ENCODE measurements around the gene SLX9. TPM values are rescaled to one million over a fixed set of nuclear protein-coding genes. Genes with fewer than 3 reads are reported as not detected.

Gene SLX9
- total RNA-seq, 1 experiment from 2014 or later, result 35.0 TPM

DNA sequence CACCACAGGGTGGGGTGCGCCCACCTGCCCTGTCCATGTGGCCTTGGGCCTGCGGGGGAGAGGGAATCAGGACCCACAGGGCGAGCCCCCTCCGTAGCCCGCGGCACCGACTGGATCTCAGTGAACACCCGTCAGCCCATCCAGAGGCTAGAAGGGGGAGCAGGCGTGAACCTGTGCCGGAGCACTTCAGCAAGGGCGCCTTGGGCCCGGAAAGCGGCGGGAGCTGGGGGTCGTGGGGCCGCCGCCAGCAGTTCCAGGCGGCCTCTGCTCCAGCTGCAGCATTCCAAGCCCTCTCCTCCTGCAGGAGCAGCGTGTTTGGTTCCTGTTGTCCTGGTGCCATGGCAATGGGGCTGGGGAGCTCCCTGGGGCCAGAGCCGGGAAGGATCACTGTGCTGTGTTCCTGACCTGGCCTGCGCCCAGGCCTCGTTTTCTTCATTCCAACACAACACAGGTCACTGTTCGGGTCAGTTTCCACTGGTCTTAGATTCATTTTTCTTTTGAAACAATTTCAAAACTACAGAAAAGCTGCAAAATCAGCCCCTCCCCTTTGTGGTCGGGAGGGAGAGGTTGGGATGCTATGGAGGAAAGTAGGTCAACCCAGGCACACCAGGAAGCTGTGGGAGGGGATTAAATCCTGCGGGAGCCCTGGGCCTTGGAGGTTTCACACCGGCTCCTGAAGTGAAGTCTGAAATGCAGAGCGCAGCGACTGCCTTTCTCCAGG is 18.8 kb downstream of the SLX9 start:
- Histone ChIP-seq H3K27me3 (ENCODE audit: control insufficient read depth, insufficient read depth, low read length) (no peaks in the 10 kb centered on the region), H3K36me3 (replicated peaks; ENCODE audit: control insufficient read depth, insufficient read depth, low read length) (peaks cover 4% of the 10 kb centered on the region), H3K4me3 (ENCODE audit: insufficient read depth, low read depth, low read length) (no peak overlapping the region)
- peak; percentile 80 for DNase-seq

DNA sequence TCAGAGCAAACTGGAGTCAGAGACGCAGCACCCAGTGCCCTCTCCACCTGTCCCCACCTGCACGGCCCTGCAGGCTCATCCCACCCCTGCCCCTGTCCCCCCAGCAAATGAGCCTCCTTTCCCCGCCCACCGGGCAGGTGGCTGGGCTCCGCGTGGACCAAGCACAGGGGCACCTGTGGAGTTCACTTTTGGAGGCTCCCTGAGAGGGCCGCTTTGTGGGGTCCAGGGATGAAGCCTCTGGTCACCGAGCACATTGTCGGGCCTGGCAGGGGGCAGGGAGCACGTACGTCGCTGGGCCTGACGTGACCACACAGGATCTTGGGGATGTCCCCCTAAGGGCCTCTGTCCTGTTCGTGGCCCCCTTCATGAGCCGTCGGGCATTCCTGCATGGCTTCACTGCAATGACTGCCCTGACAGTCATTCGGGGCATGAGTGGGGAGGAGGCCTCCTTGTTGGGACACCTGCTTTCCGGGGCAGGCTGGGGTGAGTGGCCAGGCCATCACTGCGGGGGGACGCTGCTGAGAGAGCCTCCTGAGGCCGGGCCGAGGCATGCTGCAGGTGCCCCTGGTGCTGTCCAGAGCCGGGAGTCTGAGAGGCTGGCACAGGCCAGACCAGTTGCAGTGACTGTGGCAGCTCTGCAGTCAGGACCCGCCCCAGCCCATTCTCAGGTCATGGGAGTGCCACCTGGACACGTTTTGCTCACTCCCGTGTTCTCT is 19.7 kb downstream of the SLX9 start:
- Histone ChIP-seq H3K36me3 (replicated peaks; ENCODE audit: control insufficient read depth, insufficient read depth, low read length) (peaks cover 4% of the 10 kb centered on the region), H3K4me3 (ENCODE audit: insufficient read depth, low read depth, low read length) (no peak overlapping the region), H3K27me3 (ENCODE audit: control insufficient read depth, insufficient read depth, low read length) (no peaks in the 10 kb centered on the region)
- peak; percentile 56 for DNase-seq

DNA sequence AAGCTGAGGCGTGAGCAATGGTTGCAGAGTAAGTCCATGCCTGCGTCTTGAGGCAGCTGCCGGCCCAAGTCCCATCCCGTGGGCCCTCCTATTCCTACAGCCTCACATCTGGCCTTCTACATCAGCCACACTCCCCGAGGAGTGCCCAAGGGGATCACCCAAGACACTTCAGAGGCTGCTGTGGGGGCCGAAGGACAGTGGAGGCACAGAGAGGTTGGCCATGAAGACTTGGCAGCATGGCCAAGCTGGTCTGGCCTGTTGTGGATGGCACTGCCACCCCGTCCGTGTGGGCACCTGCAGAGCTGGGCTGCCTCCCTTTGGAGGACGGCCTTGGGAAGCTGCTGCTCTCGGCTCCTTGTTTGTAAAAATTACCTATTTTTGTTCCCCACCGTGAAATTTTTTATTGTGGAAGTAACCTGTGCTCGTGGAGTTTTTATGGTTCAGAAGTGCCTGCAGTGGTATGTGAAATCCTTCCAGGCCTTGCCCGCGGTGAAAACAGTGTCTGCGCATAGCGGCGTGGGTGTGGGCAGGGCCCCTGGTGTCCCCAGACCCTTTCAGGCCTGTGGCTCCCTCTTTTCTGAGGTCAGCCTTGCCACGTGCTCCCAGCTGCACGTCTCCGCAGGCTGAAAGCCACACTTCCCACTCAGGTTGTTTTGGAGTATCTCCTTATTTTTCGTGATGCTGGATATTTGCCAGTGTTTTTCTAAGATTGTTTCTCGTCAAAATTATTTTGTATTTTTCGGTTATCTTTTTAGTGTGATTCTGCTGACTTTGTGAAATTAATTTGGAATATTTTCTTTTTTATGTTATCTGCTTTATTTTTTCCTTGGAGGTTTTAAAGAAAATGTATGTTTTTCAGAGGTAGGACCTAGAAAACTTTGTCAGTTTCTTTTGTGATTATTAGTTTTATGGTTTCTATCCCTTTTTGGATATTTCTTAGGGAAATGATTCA is 20.6 kb downstream of the SLX9 start:
- Histone ChIP-seq H3K27me3 (ENCODE audit: control insufficient read depth, insufficient read depth, low read length) (no peaks in the 10 kb centered on the region), H3K4me3 (ENCODE audit: insufficient read depth, low read depth, low read length) (no peak overlapping the region), H3K36me3 (replicated peaks; ENCODE audit: control insufficient read depth, insufficient read depth, low read length) (peaks cover 4% of the 10 kb centered on the region)
- DNase-seq, result no peak

DNA sequence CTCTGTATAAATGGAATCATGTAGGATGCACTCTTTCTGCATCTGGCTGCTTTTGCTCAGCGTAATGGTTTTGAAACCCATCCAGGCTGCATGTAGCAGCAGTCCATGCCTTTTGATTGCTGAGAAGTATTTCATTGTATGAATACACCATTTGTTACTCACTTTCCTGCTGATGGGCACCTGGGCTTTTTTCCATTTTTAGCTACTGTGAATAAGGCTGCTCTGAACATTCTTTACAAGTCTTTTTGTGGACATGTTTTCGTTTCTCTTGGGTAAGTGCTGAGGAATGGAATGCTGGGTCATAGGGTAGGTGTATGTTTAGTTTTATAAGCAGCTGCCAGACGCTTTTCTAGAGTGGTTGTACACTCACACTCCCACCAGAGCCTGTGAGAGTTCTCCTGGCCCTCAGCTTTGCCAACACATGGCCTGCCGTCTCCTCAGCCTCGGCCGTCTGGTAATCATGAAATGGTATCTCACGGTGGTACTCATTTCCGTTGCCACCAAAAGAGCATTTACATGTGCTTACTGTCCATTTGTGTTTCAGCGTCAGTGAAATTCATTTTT is 22.7 kb downstream of the SLX9 start:
- no peak for DNase-seq
- Histone ChIP-seq H3K36me3 (replicated peaks; ENCODE audit: control insufficient read depth, insufficient read depth, low read length) (peaks cover 3% of the 10 kb centered on the region), H3K4me3 (ENCODE audit: insufficient read depth, low read depth, low read length) (no peak overlapping the region), H3K27me3 (ENCODE audit: control insufficient read depth, insufficient read depth, low read length) (no peaks in the 10 kb centered on the region)

DNA sequence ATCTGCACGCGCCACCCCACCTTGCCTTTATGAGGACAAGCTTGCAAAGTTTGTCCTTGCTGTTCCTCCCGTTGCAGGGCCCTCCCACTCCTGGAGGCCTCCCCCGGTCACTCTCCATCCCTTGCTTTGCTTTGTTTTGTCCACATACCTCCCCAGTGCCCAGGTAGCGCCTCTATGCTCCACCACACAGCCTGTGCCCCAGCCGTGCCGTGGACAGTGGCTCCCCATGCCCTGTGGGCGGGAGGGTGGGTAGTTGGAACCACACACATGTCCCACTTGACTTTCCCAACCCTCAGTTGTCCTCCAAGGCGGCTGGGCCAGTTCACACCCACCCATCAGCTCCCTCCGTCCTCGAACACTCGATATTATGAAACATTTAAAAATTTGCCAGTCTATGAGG is 24.6 kb downstream of the SLX9 start:
- H3K36me3 ChIP-seq (replicated peaks; ENCODE audit: control insufficient read depth, insufficient read depth, low read length), result peaks cover 3% of the 10 kb centered on the region
- DNase-seq, result no peak
- no peaks in the 10 kb centered on the region for H3K27me3 ChIP-seq (ENCODE audit: control insufficient read depth, insufficient read depth, low read length)
- no peak overlapping the region for H3K4me3 ChIP-seq (ENCODE audit: insufficient read depth, low read depth, low read length)

DNA sequence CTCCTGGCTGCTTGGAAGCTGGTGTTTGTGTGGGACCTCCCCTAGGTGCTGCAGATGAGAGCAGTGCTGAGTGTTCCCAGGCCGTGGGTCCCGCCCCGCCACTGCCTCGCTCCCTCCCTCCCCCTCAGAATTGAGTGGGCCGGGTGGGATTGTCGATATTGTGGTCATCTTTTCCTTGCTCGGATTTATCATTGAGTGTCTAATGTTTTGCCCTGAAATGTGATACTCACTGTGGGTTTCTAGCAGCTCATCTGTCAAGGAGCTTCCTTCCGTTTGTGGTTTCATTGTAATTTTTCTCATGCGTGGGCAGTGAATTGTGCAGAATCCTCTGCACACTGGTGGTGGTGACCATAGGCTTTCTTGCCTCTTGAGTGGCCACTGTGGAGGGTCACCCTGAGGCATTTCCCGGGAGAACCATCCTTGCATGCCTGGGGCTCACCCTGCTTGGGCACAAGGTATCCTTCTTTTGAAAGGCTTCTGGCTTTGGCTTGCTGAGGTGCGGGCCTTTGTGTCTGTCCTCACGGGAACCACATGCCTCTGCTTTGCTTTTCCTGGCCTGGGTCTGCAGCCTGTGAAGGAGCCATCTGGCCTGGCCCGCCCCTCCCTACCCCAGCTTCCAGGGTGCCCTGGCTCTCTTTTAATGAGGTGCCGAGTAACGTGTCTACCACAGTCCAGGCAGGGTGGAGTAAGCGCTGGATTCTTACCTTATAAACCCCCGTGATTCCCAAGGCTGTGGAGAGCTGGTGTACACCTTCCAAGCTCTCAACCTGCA is 25.6 kb downstream of the SLX9 start:
- Histone ChIP-seq H3K27me3 (ENCODE audit: control insufficient read depth, insufficient read depth, low read length) (no peaks in the 10 kb centered on the region), H3K4me3 (ENCODE audit: insufficient read depth, low read depth, low read length) (no peak overlapping the region), H3K36me3 (replicated peaks; ENCODE audit: control insufficient read depth, insufficient read depth, low read length) (peaks cover 4% of the 10 kb centered on the region)
- peak; percentile 52 for DNase-seq

DNA sequence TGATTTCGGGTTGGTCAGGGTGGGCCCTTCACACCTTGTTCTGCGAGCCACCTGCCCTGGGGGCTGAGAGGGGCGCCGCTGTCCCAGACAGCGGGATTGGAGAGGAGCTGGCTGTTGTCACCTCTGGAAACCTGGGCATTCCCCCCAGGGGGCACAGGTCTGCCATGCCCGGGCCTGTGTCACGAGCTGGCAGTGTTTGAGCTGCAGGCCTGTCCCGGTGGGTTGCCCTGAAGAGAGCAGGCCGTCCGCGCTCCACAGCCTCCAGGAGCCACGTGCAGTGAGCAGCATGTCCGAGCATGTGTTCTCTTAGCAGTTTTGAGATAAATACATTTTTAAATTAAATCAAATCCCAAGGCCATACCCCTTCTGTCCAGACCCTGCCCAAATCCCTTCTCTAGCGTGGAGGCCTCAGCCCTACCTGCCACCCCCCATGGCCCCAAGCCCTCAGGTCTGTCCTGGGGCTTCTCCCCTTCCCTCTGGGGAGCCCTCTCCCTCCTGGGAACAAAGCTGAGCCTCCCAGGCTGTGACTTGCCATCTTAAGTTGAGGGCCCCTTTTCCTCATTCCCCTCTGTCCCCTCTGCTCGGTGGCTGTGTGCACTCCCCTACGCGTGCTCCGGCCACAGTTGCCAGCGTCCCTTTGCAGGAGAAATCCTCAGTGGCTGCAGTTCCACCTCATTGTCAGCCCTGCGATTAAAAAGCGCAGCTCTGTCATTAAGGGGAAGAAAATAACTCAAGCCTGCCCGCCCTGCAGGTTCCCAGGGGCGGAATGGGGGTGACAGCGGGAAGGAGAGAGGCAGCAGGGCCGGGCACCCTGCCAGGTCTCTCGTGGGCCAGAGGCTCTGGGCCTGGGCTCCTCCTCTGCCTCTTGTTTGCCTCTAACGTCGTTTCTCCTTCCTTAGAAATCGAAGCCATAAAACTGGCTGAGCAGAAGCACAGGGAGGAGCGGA is 26.6 kb downstream of the SLX9 start:
- Histone ChIP-seq H3K4me3 (ENCODE audit: insufficient read depth, low read depth, low read length) (no peak overlapping the region), H3K36me3 (replicated peaks; ENCODE audit: control insufficient read depth, insufficient read depth, low read length) (peaks cover 4% of the 10 kb centered on the region), H3K27me3 (ENCODE audit: control insufficient read depth, insufficient read depth, low read length) (no peaks in the 10 kb centered on the region)
- DNase-seq, result no peak

DNA sequence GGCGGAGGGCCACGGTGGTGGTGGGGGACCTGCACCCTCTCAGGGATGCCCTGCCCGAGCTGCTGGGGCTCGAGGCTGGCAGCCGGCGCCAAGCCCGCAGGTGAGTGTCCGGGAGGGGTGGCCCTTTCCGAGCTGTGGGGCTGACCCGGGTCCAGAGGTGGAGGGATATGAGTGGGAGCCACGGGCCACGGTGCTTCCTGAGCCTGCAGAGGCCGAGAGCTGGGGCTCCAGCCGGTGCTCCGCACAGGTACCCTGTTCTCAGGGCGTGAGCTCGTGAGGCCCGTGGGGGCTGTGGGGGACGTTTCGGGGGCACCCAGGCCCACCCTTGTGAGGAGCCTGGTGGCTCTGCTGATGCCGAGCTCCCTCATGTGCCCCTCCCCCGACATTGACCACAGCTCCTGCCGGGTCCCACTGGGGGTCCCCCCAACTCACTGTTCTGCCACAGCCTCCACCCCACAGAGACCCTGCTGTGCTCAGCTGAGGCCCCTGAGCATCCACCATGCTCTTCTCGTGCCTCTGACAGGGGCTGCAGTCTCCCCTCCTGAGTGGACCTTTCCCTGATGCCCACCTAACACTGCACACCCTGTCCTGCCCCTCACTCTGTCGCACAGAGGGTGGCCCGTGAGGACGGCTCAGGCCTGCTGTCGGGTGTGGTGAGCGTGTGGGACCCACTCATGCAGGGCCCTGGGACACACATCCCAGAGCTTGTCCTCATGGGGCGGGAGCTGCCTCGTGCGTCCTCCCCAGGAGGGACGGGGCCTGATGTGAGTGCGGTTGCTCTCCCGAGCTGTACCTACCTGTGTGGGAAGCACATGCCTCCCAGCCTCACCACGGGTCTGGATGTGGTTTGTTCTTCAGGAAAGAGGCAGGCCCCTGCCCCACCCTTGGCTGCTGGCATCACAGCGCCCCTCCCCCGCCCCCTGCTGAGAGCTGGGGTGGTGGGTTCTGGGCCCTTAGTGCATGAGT is 27.5 kb downstream of the SLX9 start:
- Histone ChIP-seq H3K4me3 (ENCODE audit: insufficient read depth, low read depth, low read length) (no peak overlapping the region), H3K27me3 (ENCODE audit: control insufficient read depth, insufficient read depth, low read length) (no peaks in the 10 kb centered on the region), H3K36me3 (replicated peaks; ENCODE audit: control insufficient read depth, insufficient read depth, low read length) (peaks cover 3% of the 10 kb centered on the region)
- no peak for DNase-seq

DNA sequence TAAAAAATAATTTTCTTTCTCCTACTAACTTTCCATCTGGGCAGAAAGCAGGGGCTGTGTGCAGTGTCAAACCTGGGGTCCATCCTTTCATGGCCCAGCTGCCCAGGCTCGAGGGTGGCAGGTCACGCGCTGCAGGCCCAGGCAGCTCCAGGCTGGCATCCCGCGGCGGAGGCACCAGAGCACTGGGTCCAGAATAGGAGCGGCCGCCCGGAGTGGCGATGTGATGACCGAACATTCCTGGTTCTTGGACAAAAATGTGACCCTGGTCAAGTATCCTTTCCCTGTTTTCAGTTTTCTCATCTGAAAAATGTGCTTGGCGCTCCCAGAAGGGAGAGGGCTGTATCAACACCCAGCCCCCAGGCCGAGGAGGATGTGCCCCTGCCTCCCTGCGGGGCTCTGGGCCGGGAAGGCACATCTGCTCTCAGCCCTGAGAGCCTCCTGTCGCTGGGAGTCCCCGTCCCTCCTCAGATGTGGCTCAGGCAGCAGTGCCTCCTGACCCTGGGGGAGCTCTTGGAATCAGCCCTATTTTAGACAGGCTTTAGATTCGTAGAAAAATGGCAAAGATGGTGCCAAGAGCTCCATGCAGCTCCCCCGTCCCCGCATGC is 29.3 kb downstream of the SLX9 start:
- no peaks in the 10 kb centered on the region for H3K27me3 ChIP-seq (ENCODE audit: control insufficient read depth, insufficient read depth, low read length)
- DNase-seq, result no peak
- no peak overlapping the region for H3K4me3 ChIP-seq (ENCODE audit: insufficient read depth, low read depth, low read length)
- H3K36me3 ChIP-seq (replicated peaks; ENCODE audit: control insufficient read depth, insufficient read depth, low read length), result peaks cover 6% of the 10 kb centered on the region

DNA sequence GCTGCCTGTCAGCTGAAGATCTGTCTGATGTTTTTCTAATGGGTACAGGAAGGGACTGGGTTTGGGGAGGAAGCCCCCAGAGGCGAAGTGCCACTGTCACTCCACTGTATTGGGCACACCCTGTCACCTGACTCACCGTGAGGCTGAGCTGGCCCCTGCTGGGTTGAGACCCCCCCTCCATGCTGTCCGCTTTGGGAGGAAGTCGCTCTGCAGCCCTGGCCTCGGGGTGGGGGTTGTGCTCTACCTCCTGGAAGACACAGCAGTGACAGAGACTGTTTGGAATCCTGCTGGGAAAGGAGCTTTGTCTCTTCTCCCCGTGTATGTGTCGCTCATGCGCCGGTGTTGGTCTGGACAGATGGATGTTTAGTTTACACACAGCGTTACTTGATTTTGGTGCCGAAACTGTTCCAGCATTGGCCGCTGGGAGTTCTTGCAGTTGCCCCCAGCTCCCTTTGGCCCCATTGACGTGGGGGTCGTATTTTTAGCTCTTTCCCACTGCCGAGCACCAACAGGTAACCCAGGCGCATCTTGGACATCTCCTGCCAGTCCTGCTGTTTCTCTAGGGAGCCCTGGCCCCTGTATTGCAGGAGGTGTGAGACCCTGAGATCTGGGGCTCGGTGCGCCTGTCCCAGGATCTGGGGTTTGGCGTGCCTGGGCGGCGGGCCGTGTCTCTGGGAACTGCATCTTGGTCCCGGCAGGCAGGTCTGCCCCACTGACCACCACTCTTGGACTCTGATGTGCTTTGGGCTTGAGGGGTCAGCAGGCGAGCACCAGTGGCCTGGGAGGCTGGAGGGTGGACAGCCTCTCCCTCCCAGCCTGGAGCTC is 30.3 kb downstream of the SLX9 start:
- Histone ChIP-seq H3K36me3 (replicated peaks; ENCODE audit: control insufficient read depth, insufficient read depth, low read length) (peaks cover 6% of the 10 kb centered on the region), H3K27me3 (ENCODE audit: control insufficient read depth, insufficient read depth, low read length) (no peaks in the 10 kb centered on the region), H3K4me3 (ENCODE audit: insufficient read depth, low read depth, low read length) (no peak overlapping the region)
- no peak for DNase-seq

Data from H7 (cell line).